Astrocyte (in vitro differentiated cells and primary cell): ENCODE measurements around the gene FOS. TPM values are rescaled to one million over a fixed set of nuclear protein-coding genes. Genes with fewer than 3 reads are reported as not detected.
A peak's percentile ranks its signal among the peaks of the same experiment; 100 is the strongest.

ENCODE experiments used
- DNase-seq: peaks from one replicate; pipeline ENCODE4 v3.0.0-alpha.2; 2010; ENCODE audit warnings: low read depth
- FAIRE-seq: peaks from 2 replicates; lab custom pipeline; 2011; peaks lifted over from hg19 to GRCh38; lab: Jason Lieb, UNC
- H2AFZ ChIP-seq: 2 replicates; pipeline ENCODE4 v1.6.0; 2012; ENCODE audit warnings: low read depth, low read length, inconsistent platforms
- H3K27ac ChIP-seq: 2 replicates; pipeline ENCODE4 v1.5.1; 2011; ENCODE audit warnings: low read depth, low read length, inconsistent platforms
- H3K27me3 ChIP-seq: 2 replicates; pipeline ENCODE4 v1.6.0; 2011; ENCODE audit warnings: low read length, inconsistent platforms; ENCODE audit not compliant: insufficient read depth
- H3K36me3 ChIP-seq: 2 replicates; pipeline ENCODE4 v1.5.1; 2011; ENCODE audit warnings: low read length, inconsistent platforms; ENCODE audit not compliant: insufficient read depth
- H3K4me1 ChIP-seq: 2 replicates; pipeline ENCODE4 v1.5.1; 2011; ENCODE audit warnings: low read length, inconsistent platforms; ENCODE audit not compliant: insufficient read depth
- H3K4me2 ChIP-seq: 2 replicates; pipeline ENCODE4 v1.6.0; 2012; ENCODE audit warnings: low read length, inconsistent platforms
- H3K4me3 ChIP-seq: 2 replicates; pipeline ENCODE4 v1.5.1; 2011; ENCODE audit warnings: low read depth, mild to moderate bottlenecking, low read length, inconsistent platforms; ENCODE audit not compliant: insufficient read depth
- H3K79me2 ChIP-seq: 2 replicates; pipeline ENCODE4 v1.6.0; 2012; ENCODE audit warnings: mild to moderate bottlenecking, low read length, inconsistent platforms; ENCODE audit not compliant: insufficient read depth
- H3K9ac ChIP-seq: 2 replicates; pipeline ENCODE4 v1.6.0; 2012; ENCODE audit warnings: mild to moderate bottlenecking, low read length, inconsistent platforms
- H3K9me3 ChIP-seq: 2 replicates; pipeline ENCODE4 v1.5.1; 2012; ENCODE audit warnings: low read depth, mild to moderate bottlenecking, low read length, inconsistent platforms; ENCODE audit not compliant: insufficient read depth
- H4K20me1 ChIP-seq: 2 replicates; pipeline ENCODE4 v1.6.0; 2012; ENCODE audit warnings: low read length, inconsistent platforms; ENCODE audit not compliant: insufficient read depth
- H3K27ac Mint-ChIP-seq: one replicate; pipeline ENCODE4 v1.8.0; 2021; ENCODE audit warnings: mild to moderate bottlenecking, mixed read lengths; ENCODE audit not compliant: unreplicated experiment
- H3K27me3 Mint-ChIP-seq: one replicate; pipeline ENCODE4 v1.8.0; 2021; ENCODE audit warnings: low read depth, mixed read lengths; ENCODE audit not compliant: unreplicated experiment
- H3K36me3 Mint-ChIP-seq: one replicate; pipeline ENCODE4 v1.8.0; 2021; ENCODE audit warnings: low read depth, mixed read lengths; ENCODE audit not compliant: unreplicated experiment
- H3K4me1 Mint-ChIP-seq: one replicate; pipeline ENCODE4 v1.8.0; 2021; ENCODE audit warnings: low read depth, mixed read lengths; ENCODE audit not compliant: unreplicated experiment
- H3K4me3 Mint-ChIP-seq: one replicate; pipeline ENCODE4 v1.8.0; 2021; ENCODE audit warnings: mild to moderate bottlenecking, moderate library complexity, mixed read lengths; ENCODE audit not compliant: unreplicated experiment
- H3K9me3 Mint-ChIP-seq: one replicate; pipeline ENCODE4 v1.8.0; 2021; ENCODE audit warnings: mild to moderate bottlenecking, mixed read lengths; ENCODE audit not compliant: unreplicated experiment
- EZH2 ChIP-seq: IDR thresholded peaks from 2 replicates; pipeline ENCODE4 v1.6.1; 2012; ENCODE audit warnings: mild to moderate bottlenecking, low read length, inconsistent platforms; ENCODE audit not compliant: insufficient read depth
- total RNA-seq: library from RNA; stranded (reverse); gene quantifications from 2 replicates; pipeline ENCODE4 v1.2.1, GENCODE V29; 2021
- TF ChIP-seq, protein P1 (sequence below): IDR thresholded peaks from 2 replicates; pipeline ENCODE4 v1.5.1; 2011; ENCODE audit warnings: low read depth, mild to moderate bottlenecking, inconsistent platforms, low read length, moderate library complexity; ENCODE audit not compliant: insufficient read depth

Gene FOS
- total RNA-seq, 1 donor from 2014 or later, result 57.7 TPM

DNA sequence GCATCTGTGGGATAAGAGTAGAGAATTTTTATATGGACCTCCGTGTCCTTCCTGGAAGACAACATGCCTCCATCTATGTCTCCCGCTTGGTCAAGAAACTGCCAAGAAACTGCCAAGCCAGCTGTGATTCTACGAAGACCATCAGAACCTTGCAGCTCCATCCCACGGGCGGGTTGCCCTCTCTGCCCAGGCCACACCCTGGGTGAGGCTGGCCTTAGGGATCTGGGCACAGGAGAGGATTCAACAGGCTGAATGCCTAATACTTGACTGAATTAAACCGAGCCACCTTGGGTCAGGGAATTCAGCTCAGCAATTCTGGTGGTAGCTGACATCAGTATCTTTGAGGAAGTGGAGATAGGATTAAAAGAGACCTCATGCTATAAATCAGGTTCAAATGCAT is 37.8 kb upstream of the FOS start:
- no peak overlapping the region for H3K27ac ChIP-seq
- Mint-ChIP-seq H3K27ac (no peak overlapping the region), H3K9me3 (no peaks in the 10 kb centered on the region), H3K4me1 (peaks cover 9% of the 10 kb centered on the region), H3K4me3 (no peak overlapping the region), H3K27me3 (no peaks in the 10 kb centered on the region), H3K36me3 (no peaks in the 10 kb centered on the region)
- DNase-seq, result no peak
- no peak for FAIRE-seq
- no peaks in the 10 kb centered on the region for H3K79me2 ChIP-seq
- H3K27me3 ChIP-seq, result no peaks in the 10 kb centered on the region
- H3K36me3 ChIP-seq, result no peaks in the 10 kb centered on the region
- H3K4me3 ChIP-seq, result no peak overlapping the region
- H3K9ac ChIP-seq, result no peak overlapping the region
- H3K4me1 ChIP-seq, result no peaks in the 10 kb centered on the region
- H4K20me1 ChIP-seq, result no peaks in the 10 kb centered on the region
- no peak overlapping the region for H2AFZ ChIP-seq
- no peaks in the 10 kb centered on the region for H3K9me3 ChIP-seq
- H3K4me2 ChIP-seq, result no peak overlapping the region
- TF ChIP-seq EZH2, result no peak
- TF ChIP-seq, protein P1, sequence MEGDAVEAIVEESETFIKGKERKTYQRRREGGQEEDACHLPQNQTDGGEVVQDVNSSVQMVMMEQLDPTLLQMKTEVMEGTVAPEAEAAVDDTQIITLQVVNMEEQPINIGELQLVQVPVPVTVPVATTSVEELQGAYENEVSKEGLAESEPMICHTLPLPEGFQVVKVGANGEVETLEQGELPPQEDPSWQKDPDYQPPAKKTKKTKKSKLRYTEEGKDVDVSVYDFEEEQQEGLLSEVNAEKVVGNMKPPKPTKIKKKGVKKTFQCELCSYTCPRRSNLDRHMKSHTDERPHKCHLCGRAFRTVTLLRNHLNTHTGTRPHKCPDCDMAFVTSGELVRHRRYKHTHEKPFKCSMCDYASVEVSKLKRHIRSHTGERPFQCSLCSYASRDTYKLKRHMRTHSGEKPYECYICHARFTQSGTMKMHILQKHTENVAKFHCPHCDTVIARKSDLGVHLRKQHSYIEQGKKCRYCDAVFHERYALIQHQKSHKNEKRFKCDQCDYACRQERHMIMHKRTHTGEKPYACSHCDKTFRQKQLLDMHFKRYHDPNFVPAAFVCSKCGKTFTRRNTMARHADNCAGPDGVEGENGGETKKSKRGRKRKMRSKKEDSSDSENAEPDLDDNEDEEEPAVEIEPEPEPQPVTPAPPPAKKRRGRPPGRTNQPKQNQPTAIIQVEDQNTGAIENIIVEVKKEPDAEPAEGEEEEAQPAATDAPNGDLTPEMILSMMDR, result no peak

GRCh38 chr14:75242546-75243273 is 35.9 kb upstream of the FOS start:
- Histone ChIP-seq H2AFZ (peak overlapping the region; percentile 55), H3K79me2 (no peaks in the 10 kb centered on the region), H3K9ac (no peak overlapping the region), H3K27me3 (peaks cover 5% of the 10 kb centered on the region), H3K9me3 (no peaks in the 10 kb centered on the region), H4K20me1 (no peaks in the 10 kb centered on the region), H3K4me1 (no peaks in the 10 kb centered on the region), H3K4me3 (no peak overlapping the region), H3K27ac (no peak overlapping the region), H3K36me3 (no peaks in the 10 kb centered on the region), H3K4me2 (peak overlapping the region; percentile 23)
- TF ChIP-seq, protein P1, result no peak
- no peak for TF ChIP-seq EZH2
- Mint-ChIP-seq H3K4me3 (no peak overlapping the region), H3K4me1 (peaks cover 3% of the 10 kb centered on the region), H3K9me3 (no peaks in the 10 kb centered on the region), H3K27me3 (no peaks in the 10 kb centered on the region), H3K36me3 (no peaks in the 10 kb centered on the region), H3K27ac (no peak overlapping the region)
- FAIRE-seq, result no peak
- peak; percentile 83 for DNase-seq

DNA sequence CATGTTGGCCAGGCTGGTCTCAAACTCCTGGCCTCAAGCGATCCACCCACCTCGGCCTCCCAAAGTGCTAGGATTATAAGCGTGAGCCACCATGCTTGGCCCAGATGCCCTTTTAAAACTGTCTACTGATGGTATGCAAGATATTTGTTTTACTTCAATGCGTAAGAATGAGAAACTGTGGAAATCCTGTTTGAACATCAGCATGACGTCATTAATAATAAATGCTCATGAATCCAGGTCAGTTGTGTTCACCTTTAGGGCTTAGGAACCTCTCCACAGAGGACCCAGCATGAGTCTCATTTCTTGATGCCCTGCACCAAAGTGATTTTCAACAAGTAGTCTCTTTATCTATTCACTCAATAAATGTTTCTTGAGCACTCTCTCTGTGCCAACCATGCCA is 34.5 kb upstream of the FOS start:
- TF ChIP-seq, protein P1, result no peak
- no peak for TF ChIP-seq EZH2

More for the DNA sequence above, 34.5 kb upstream of the FOS start:
- Histone ChIP-seq H3K4me3 (no peak overlapping the region), H3K9me3 (no peaks in the 10 kb centered on the region), H3K79me2 (no peaks in the 10 kb centered on the region), H3K36me3 (no peaks in the 10 kb centered on the region), H4K20me1 (no peaks in the 10 kb centered on the region), H3K27ac (no peak overlapping the region), H3K27me3 (peaks cover 5% of the 10 kb centered on the region), H3K4me2 (no peak overlapping the region), H3K4me1 (no peaks in the 10 kb centered on the region), H2AFZ (no peak overlapping the region), H3K9ac (no peak overlapping the region)
- no peak for DNase-seq
- Mint-ChIP-seq H3K36me3 (no peaks in the 10 kb centered on the region), H3K4me3 (no peak overlapping the region), H3K9me3 (no peaks in the 10 kb centered on the region), H3K27ac (no peak overlapping the region), H3K27me3 (no peaks in the 10 kb centered on the region), H3K4me1 (no peaks in the 10 kb centered on the region)
- no peak for FAIRE-seq
